ENCODE results near the gene GOLPH3.
"Not testable (repeated sequence)": the region's sequence is repeated elsewhere in the genome, so short reads cannot be mapped to it uniquely, and the experiment has no call there.

Gene GOLPH3

GRCh38 chr5:32126691-32127090 lies 47.4 kb downstream of the GOLPH3 start:
- Histone ChIP-seq H4K20me1 (ENCODE audit: insufficient read depth, low read length, poor library complexity, severe bottlenecking) (peaks cover 12% of the 10 kb centered on the region), H3K4me3 (ENCODE audit: low read length, poor library complexity, severe bottlenecking) (no peak overlapping the region), H3K9me3 (ENCODE audit: insufficient read depth, low read depth, low read length) (no peaks in the 10 kb centered on the region), H3K79me2 (ENCODE audit: insufficient read depth, low read length) (peaks cover 29% of the 10 kb centered on the region), H3K9me2 (replicated peaks; ENCODE audit: low read depth, low read length) (no peaks in the 10 kb centered on the region), H3K9ac (ENCODE audit: low read depth, low read length, poor library complexity, severe bottlenecking) (no peak overlapping the region), H3K27me3 (ENCODE audit: insufficient read depth, low read length, poor library complexity, severe bottlenecking) (no peaks in the 10 kb centered on the region), H3F3A (ENCODE audit: low read depth) (no peaks in the 10 kb centered on the region), H3K4me1 (ENCODE audit: insufficient read depth, low read length, poor library complexity, severe bottlenecking) (no peaks in the 10 kb centered on the region), H3K36me3 (ENCODE audit: insufficient read depth, low read length) (peaks cover 69% of the 10 kb centered on the region; the same call in 1 of the 2 replicates), H3K4me2 (ENCODE audit: low read depth, low read length, poor library complexity, severe bottlenecking) (no peak overlapping the region), H2AFZ (ENCODE audit: low read length) (no peak overlapping the region)
- TF ChIP-seq CTCF (conservative IDR thresholded peaks at IDR 0.05; ENCODE audit: low read length) (no peak), EZH2phosphoT487 (IDR thresholded peaks at IDR 0.05; ENCODE audit: borderline replicate concordance) (no peak)

GRCh38 chr5:32123889-32124676 lies 50.0 kb downstream of the GOLPH3 start:
- Histone ChIP-seq H3K9me2 (replicated peaks; ENCODE audit: low read depth, low read length) (no peaks in the 10 kb centered on the region), H3K79me2 (ENCODE audit: insufficient read depth, low read length) (peaks cover 17% of the 10 kb centered on the region), H3K4me2 (ENCODE audit: low read depth, low read length, poor library complexity, severe bottlenecking) (no peak overlapping the region), H3F3A (ENCODE audit: low read depth) (no peaks in the 10 kb centered on the region), H3K9ac (ENCODE audit: low read depth, low read length, poor library complexity, severe bottlenecking) (no peak overlapping the region), H3K27me3 (ENCODE audit: insufficient read depth, low read length, poor library complexity, severe bottlenecking) (no peaks in the 10 kb centered on the region), H3K9me3 (ENCODE audit: insufficient read depth, low read depth, low read length) (no peaks in the 10 kb centered on the region), H3K4me3 (ENCODE audit: low read length, poor library complexity, severe bottlenecking) (no peak overlapping the region), H4K20me1 (ENCODE audit: insufficient read depth, low read length, poor library complexity, severe bottlenecking) (peaks cover 12% of the 10 kb centered on the region), H3K36me3 (ENCODE audit: insufficient read depth, low read length) (peaks cover 64% of the 10 kb centered on the region; the same call in 1 of the 2 replicates), H3K4me1 (ENCODE audit: insufficient read depth, low read length, poor library complexity, severe bottlenecking) (no peaks in the 10 kb centered on the region), H2AFZ (ENCODE audit: low read length) (no peak overlapping the region)
- TF ChIP-seq EZH2phosphoT487 (IDR thresholded peaks at IDR 0.05; ENCODE audit: borderline replicate concordance), result no peak
- no peak for TF ChIP-seq CTCF (conservative IDR thresholded peaks at IDR 0.05; ENCODE audit: low read length)

- TF ChIP-seq CTCF (conservative IDR thresholded peaks at IDR 0.05; ENCODE audit: low read length) (no peak), EZH2phosphoT487 (IDR thresholded peaks at IDR 0.05; ENCODE audit: borderline replicate concordance) (no peak)
- H3F3A ChIP-seq (ENCODE audit: low read depth), result no peaks in the 10 kb centered on the region
- no peaks in the 10 kb centered on the region for H3K4me1 ChIP-seq (ENCODE audit: insufficient read depth, low read length, poor library complexity, severe bottlenecking)
- no peak overlapping the region for H3K4me2 ChIP-seq (ENCODE audit: low read depth, low read length, poor library complexity, severe bottlenecking)
- H3K4me3 ChIP-seq (ENCODE audit: low read length, poor library complexity, severe bottlenecking), result no peak overlapping the region
- no peak overlapping the region for H3K9ac ChIP-seq (ENCODE audit: low read depth, low read length, poor library complexity, severe bottlenecking)
- H2AFZ ChIP-seq (ENCODE audit: low read length), result no peak overlapping the region
- no peaks in the 10 kb centered on the region for H3K9me2 ChIP-seq (replicated peaks; ENCODE audit: low read depth, low read length)
- no peaks in the 10 kb centered on the region for H3K27me3 ChIP-seq (ENCODE audit: insufficient read depth, low read length, poor library complexity, severe bottlenecking)
- H3K79me2 ChIP-seq (ENCODE audit: insufficient read depth, low read length), result peaks cover 9% of the 10 kb centered on the region
- H3K9me3 ChIP-seq (ENCODE audit: insufficient read depth, low read depth, low read length), result no peaks in the 10 kb centered on the region
- peaks cover 58% of the 10 kb centered on the region; the same call in 1 of the 2 replicates for H3K36me3 ChIP-seq (ENCODE audit: insufficient read depth, low read length)
- H4K20me1 ChIP-seq (ENCODE audit: insufficient read depth, low read length, poor library complexity, severe bottlenecking), result peaks cover 12% of the 10 kb centered on the region
Observed at GRCh38 chr5:32123058-32123805, 50.9 kb downstream of the GOLPH3 start.

GRCh38 chr5:32118922-32119321 lies 55.2 kb downstream of the GOLPH3 start:
- peaks cover 25% of the 10 kb centered on the region; the same call in 1 of the 2 replicates for H3K36me3 ChIP-seq (ENCODE audit: insufficient read depth, low read length)
- not testable (repeated sequence) for H4K20me1 ChIP-seq (ENCODE audit: insufficient read depth, low read length, poor library complexity, severe bottlenecking); H3K9ac ChIP-seq (ENCODE audit: low read depth, low read length, poor library complexity, severe bottlenecking); H3K4me1 ChIP-seq (ENCODE audit: insufficient read depth, low read length, poor library complexity, severe bottlenecking); H3K4me3 ChIP-seq (ENCODE audit: low read length, poor library complexity, severe bottlenecking); H3K4me2 ChIP-seq (ENCODE audit: low read depth, low read length, poor library complexity, severe bottlenecking); H3K79me2 ChIP-seq (ENCODE audit: insufficient read depth, low read length); H3F3A ChIP-seq (ENCODE audit: low read depth); H3K27me3 ChIP-seq (ENCODE audit: insufficient read depth, low read length, poor library complexity, severe bottlenecking); H3K9me3 ChIP-seq (ENCODE audit: insufficient read depth, low read depth, low read length); H2AFZ ChIP-seq (ENCODE audit: low read length); H3K9me2 ChIP-seq (replicated peaks; ENCODE audit: low read depth, low read length)

All from Loucy (cell line).